ENCODE data around the gene DIDO1.

Gene DIDO1

GRCh38 chr20:62967149-62967501 is 40.8 kb upstream of the DIDO1 start:
- no peak overlapping the region for H3K4me3 ChIP-seq (ENCODE audit: low read depth, low read length)
- TF ChIP-seq, protein P1, sequence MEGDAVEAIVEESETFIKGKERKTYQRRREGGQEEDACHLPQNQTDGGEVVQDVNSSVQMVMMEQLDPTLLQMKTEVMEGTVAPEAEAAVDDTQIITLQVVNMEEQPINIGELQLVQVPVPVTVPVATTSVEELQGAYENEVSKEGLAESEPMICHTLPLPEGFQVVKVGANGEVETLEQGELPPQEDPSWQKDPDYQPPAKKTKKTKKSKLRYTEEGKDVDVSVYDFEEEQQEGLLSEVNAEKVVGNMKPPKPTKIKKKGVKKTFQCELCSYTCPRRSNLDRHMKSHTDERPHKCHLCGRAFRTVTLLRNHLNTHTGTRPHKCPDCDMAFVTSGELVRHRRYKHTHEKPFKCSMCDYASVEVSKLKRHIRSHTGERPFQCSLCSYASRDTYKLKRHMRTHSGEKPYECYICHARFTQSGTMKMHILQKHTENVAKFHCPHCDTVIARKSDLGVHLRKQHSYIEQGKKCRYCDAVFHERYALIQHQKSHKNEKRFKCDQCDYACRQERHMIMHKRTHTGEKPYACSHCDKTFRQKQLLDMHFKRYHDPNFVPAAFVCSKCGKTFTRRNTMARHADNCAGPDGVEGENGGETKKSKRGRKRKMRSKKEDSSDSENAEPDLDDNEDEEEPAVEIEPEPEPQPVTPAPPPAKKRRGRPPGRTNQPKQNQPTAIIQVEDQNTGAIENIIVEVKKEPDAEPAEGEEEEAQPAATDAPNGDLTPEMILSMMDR (IDR thresholded peaks at IDR 0.05; ENCODE audit: insufficient read depth, low read length, missing control alignments) = no peak
- POLR2A ChIA-PET = no interaction called here
- CTCF ChIA-PET = no interaction called here
- no peak for DNase-seq (ENCODE audit: low read depth, low spot score)

- ChIA-PET CTCF (interaction anchor here (0.9 kb wide), 1 partner anchor 43 kb away, joined by 3 read pairs; no protein-coding TSS in a partner anchor), POLR2A (no interaction called here)
- TF ChIP-seq, protein P1 (IDR thresholded peaks at IDR 0.05; ENCODE audit: insufficient read depth, low read length, missing control alignments) = no peak
- H3K4me3 ChIP-seq (ENCODE audit: low read depth, low read length) = no peak overlapping the region
- DNase-seq (ENCODE audit: low read depth, low spot score) = no peak
Observed at GRCh38 chr20:62966212-62967148, 40.2 kb upstream of the DIDO1 start.

GRCh38 chr20:62965363-62965771 is 39.1 kb upstream of the DIDO1 start:
- H3K4me3 ChIP-seq (ENCODE audit: low read depth, low read length) = no peak overlapping the region
- TF ChIP-seq, protein P1 (IDR thresholded peaks at IDR 0.05; ENCODE audit: insufficient read depth, low read length, missing control alignments) = no peak
- no peak for DNase-seq (ENCODE audit: low read depth, low spot score)
- ChIA-PET POLR2A (no interaction called here), CTCF (interaction anchor here (0.9 to 1.2 kb wide), 2 partner anchors 10 to 44 kb away, joined by 3 to 4 read pairs; no protein-coding TSS in a partner anchor)

DNA sequence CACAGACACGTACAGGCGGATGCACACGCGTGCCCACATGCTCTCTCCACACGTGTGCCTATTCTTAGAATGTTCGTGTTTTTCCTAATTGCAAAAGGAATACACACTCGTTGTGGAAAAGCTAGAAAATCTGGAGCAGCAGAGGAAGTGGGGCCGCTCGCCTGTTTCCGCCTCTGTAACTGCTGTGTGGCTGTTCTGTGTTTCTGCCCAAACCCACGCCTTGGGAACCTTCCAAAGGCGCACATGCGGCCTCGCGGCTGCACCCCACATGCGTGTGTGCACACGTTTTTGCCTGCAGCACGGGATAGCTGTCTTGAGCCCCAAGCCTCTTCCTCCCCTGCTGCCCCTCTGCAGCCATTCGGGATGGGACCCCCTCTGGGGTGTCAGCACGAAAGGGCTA is 38.4 kb upstream of the DIDO1 start:
- H3K4me3 ChIP-seq (ENCODE audit: low read depth, low read length) = no peak overlapping the region
- TF ChIP-seq, protein P1 (IDR thresholded peaks at IDR 0.05; ENCODE audit: insufficient read depth, low read length, missing control alignments) = no peak
- CTCF ChIA-PET = interaction anchor here (0.7 to 1.7 kb wide), 3 partner anchors 8 to 10 kb away, joined by 4 to 7 read pairs (median 4); no protein-coding TSS in a partner anchor
- DNase-seq (ENCODE audit: low read depth, low spot score) = no peak
- POLR2A ChIA-PET = no interaction called here

- CTCF ChIA-PET = interaction anchor here (0.7 to 1.7 kb wide), 3 partner anchors 9 to 48 kb away, joined by 4 to 7 read pairs (median 4); no protein-coding TSS in a partner anchor
Observed at GRCh38 chr20:62963614-62964397, 37.5 kb upstream of the DIDO1 start.

More at GRCh38 chr20:62963614-62964397, 37.5 kb upstream of the DIDO1 start:
- TF ChIP-seq, protein P1 (IDR thresholded peaks at IDR 0.05; ENCODE audit: insufficient read depth, low read length, missing control alignments) = no peak
- DNase-seq (ENCODE audit: low read depth, low spot score) = no peak
- H3K4me3 ChIP-seq (ENCODE audit: low read depth, low read length) = no peak overlapping the region
- POLR2A ChIA-PET = no interaction called here

All from AG04449 (cell line).